Measurements from ENCODE around the gene SSTR1.
"Not testable (repeated sequence)": the region's sequence is repeated elsewhere in the genome, so short reads cannot be mapped to it uniquely, and the experiment has no call there.

SSTR1 gene

GRCh38 chr14:38207736-38208617 lies at the start of gene SSTR1:
SSTR1 (plus strand) TSS chr14:38207904; CDS start chr14:38209390, 1,486 bp downstream.
- DNase-seq: peak; percentile 38 to 81

GRCh38 chr14:38158468-38158867 lies 49.2 kb upstream of the SSTR1 start:
- DNase-seq: no peak

- no peak for DNase-seq
Observed at GRCh38 chr14:38168416-38168815, 39.3 kb upstream of the SSTR1 start.

- DNase-seq: no peak
Observed at GRCh38 chr14:38171197-38171596, 36.5 kb upstream of the SSTR1 start.

DNA sequence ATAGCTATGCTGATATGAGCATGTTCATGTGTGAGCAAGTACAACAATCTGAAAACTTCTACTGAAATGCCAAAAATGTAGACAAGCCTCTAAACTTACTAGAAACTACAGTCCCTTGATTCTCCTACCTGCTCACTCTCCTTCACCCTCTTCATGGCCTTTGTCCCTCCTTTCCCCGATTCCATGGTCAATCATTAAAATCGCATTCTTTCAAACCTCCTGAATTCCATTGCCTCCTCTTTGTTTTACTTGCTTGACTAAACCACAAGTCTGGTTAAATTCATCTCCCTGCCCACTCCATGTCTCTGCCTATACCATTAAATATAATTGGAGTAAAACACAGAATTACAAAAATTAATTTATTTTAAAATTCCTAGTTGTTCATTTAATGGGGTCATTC lies 33.0 kb upstream of the SSTR1 start:
- no peak for DNase-seq

GRCh38 chr14:38175658-38176057 lies 32.0 kb upstream of the SSTR1 start:
- no peak for DNase-seq

GRCh38 chr14:38176379-38176778 lies 31.3 kb upstream of the SSTR1 start:
- DNase-seq: no peak

- DNase-seq: no peak
Observed at GRCh38 chr14:38184132-38184531, 23.6 kb upstream of the SSTR1 start.

DNA sequence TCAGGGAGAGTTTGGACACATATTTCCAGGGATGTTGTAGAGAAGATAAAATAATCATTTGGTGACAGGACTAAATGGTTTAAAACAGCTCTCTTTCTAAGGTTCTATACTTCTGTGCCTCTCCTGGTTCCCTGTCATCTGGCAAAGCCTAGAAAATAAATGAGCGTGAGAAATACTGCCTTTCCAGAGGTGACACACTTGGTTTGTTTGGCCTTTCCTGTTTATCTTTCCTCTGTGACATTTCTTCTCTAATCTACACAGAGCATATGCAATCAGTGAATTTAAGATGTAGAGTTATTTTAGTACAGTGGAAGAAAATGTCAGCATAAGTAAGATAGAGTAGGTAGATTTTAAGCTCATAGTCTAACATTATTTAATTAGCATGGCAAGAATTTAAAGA lies 22.0 kb upstream of the SSTR1 start:
- DNase-seq: no peak

GRCh38 chr14:38186216-38186615 lies 21.5 kb upstream of the SSTR1 start:
- DNase-seq: no peak

GRCh38 chr14:38187528-38187927 lies 20.2 kb upstream of the SSTR1 start:
- no peak for DNase-seq

DNA sequence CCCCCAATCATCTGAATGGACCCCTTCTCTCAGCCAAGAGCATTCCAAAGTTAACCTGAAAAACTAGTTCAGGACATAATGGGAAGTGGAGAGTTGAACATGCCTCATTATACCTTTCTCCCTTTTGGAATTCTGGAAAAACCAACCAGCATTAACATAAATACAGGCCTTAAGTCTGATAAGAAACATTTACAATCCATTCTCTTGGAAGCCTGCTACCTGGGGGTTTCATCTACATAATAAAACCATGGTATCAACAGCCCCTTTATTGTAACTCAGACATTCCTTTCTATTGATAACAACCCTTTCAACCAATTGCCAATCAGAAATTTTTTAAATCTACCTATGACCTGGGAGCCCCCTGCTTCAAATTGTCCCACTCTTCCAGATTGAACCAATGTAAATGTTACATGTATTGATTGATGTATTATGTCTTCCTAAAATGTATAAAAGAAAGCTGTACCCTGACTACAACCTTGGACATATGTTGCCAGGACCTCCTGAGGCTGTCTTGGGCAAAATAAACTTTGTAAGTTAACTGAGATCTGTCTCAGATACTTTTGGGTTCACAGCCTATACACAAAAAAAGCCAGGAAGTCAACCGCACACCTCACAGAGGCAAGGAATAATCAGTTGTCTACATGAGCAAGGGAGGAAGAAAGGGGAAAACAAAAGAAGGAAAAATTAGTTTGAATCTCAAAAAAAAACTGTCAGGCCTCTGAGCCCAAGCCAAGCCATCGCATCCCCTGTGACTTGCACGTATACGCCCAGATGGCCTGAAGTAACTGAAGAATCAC lies 17.6 kb upstream of the SSTR1 start:
- no peak for DNase-seq

GRCh38 chr14:38190846-38191245 lies 16.9 kb upstream of the SSTR1 start:
- not testable (repeated sequence) for DNase-seq

DNA sequence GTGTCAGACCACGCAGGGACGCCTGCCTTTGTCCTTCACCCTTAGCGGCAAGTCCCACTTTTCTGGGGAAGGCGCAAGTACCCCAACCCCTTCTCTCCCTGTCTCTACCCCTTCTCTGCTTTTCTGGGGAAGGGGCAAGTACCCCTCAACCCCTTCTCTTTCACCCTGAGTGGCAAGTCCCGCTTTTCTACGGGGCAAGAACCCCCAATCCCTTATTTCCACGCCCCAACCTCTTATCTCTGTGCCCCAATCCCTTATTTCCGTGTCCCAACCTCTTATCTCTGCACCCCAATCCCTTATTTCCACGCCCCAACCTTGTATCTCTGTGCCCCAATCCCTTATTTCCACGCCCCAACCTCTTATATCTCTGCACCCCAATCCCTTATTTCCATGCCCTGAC lies 16.2 kb upstream of the SSTR1 start:
- not testable (repeated sequence) for DNase-seq

- DNase-seq: peak in 1 of 2 experiments; percentile 33
Observed at GRCh38 chr14:38197001-38197783, 10.5 kb upstream of the SSTR1 start.

GRCh38 chr14:38197784-38198335 lies 9.8 kb upstream of the SSTR1 start:
- no peak for DNase-seq

DNA sequence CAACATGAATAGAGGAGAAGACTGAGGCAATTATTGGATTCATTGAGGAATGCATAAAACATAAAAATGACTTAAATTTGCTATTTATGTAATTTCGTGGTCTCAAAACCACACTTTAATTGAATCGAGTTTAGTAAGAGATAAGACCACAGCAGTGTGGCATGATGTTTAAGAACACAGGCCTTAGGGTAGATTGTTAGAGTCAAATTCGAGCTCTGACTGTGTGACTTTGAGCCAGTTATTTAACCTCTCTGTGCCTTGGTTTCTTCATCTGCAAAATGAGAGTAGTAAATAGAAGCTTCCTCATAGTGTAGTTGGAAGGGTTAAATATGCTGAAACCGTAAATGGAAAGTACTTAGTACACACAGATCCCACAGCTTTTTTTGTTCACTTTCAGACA lies 9.3 kb upstream of the SSTR1 start:
- no peak for DNase-seq

DNA sequence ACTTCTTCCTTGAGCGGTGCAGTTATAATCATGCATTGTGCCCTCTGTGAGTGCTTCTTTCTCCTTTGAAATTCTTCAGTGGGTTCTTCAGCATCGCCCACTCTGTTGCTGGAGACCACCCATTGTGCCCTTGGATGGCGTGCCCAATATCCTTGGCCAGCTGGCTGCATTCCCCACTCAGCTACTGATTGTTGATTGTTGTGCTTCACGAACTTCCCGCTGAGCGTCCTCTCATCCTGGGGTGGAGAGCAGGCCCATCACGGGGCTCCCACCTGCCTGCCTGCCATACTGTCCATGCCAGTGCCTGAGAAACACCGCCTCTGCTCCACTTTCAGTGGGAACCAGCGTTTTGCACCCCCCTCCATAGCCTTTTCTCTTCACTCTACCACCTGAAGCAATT lies 8.6 kb upstream of the SSTR1 start:
- no peak for DNase-seq

DNA sequence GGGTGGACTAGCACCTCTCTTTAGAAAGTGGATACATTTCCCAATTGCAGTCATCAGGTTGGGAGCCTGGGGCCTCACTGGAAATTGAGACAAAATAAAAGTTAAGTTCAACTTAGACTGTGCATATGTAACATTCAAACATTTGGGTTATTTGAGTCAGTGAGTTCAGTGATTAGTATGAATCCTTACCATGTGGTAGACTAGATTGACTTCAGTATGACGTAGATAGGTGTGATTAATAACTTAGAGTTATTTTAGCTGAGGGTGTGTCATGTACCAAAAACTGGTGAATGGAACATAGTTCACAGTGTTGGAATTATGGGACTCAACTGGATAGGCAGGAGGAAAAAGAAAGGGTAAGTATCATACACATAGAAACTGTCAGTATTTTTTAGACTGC lies 8.0 kb upstream of the SSTR1 start:
- no peak for DNase-seq

DNA sequence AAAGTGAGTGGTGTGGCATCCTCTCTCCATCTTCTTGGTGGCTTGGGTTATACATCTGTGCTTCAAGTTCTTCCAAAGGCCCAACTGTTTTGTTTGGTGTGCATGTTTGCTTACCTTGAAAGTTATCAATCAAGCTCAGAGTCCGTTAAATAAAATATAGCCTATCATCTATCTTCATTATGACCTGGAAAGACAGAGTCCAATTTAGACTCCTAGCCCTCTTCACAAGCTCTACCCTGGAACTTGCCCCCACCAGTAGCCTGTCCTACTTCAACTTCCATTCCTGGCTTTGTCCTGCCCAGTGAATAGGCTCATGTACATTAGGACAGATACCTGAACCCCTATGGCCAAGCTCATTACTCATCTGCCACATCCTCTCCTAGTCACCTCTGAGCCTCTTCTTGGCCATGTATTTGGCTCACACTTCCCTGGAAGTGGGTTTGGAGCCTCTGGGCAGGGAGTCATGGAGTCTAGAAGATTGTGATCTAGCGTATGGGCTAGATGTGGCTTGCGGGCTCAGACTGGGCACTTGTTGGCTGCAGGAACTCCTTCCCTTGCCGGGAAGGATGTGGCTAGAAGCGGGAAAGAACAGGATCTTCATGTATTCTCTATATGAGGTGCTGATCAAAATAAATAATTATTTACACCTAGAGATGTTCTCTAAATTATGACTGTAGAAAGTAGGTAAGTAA lies 6.4 kb upstream of the SSTR1 start:
- DNase-seq: no peak

DNA sequence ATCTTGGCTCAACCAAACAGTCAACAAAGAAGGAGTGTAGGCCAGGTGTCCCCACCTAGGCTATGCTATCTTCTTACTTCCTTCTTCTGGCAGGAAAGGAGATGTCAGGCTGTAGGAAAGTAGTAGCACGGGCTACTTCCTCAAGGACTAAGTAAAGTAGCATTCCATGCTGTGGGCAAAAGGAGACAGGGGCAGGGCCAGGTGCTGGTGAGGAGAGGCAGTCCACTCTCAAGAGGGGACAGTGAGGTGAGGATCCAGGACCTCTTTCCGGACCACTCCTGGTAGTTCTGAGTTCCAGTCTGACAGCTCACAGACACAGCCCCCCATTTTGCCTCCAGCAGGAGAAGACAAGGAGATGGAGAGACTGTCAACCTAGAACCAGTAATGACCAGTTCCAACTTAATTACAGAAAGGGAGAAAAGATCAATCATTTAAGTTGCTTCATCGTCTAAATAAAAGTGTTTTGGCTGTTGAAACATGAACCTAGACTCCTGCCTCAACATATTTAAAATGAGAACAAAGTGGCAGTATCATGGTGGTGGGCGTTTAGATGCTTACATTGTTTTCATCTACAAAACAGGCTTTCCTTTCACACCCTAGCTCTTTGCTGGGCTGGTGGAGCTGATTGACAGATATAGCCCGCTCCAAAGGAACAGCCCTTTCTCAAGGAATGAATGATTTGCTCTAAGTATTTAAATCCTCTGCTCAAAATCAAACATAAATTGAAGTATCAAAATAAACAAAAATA lies 5.1 kb upstream of the SSTR1 start:
- DNase-seq: no peak
